ENCODE measurements around the gene BATF. TPM values are rescaled to one million over a fixed set of nuclear protein-coding genes. Genes with fewer than 3 reads are reported as not detected.

The BATF gene
- polyA plus RNA-seq, 1 of the 3 experiments (the other 2 are of a cell fraction): not detected

- TF ChIP-seq SMC3 (IDR thresholded peaks at IDR 0.05; ENCODE audit: low read depth, low read length): no peak
- TF ChIP-seq RFX5 (IDR thresholded peaks at IDR 0.05; ENCODE audit: low read length): no peak
- TF ChIP-seq RAD21 (IDR thresholded peaks at IDR 0.05; ENCODE audit: low read length): no peak
- TF ChIP-seq FOSL2 (IDR thresholded peaks at IDR 0.05; ENCODE audit: borderline replicate concordance, low read depth): no peak
- no peak for TF ChIP-seq GABPA (IDR thresholded peaks at IDR 0.05; ENCODE audit: low read depth)
- no peak for TF ChIP-seq JUND (IDR thresholded peaks at IDR 0.05)
- no peak for TF ChIP-seq PBX3 (IDR thresholded peaks at IDR 0.05)
- no peak for TF ChIP-seq TCF12 (IDR thresholded peaks at IDR 0.05)
- no peak for TF ChIP-seq USF1 (IDR thresholded peaks at IDR 0.05; ENCODE audit: borderline replicate concordance, low read depth)
- no peak for TF ChIP-seq TAF1 (IDR thresholded peaks at IDR 0.05; ENCODE audit: borderline replicate concordance, low read depth, low read length)
- Histone ChIP-seq H3K4me3 (ENCODE audit: low read depth in 2 of 2, low read length in 1 of 2) (no peak overlapping the region), H3K4me2 (no peak overlapping the region), H3F3A (replicated peaks; ENCODE audit: insufficient read depth) (no peaks in the 10 kb centered on the region), H3K9me2 (no peaks in the 10 kb centered on the region), H3K27me3 (ENCODE audit: insufficient read depth) (0 out of 2 replicates have a peak, but pooled peaks cover 3% of the 10 kb centered on the region), H3K79me2 (ENCODE audit: insufficient read depth) (no peaks in the 10 kb centered on the region), H3K9me3 (no peaks in the 10 kb centered on the region), H3K27ac (ENCODE audit: low read depth in 2 of 2, low read length in 1 of 2) (no peak overlapping the region), H4K20me1 (ENCODE audit: insufficient read depth) (no peaks in the 10 kb centered on the region), H3K4me1 (ENCODE audit: control insufficient read depth in 1 of 2, insufficient read depth in 2 of 2, low read depth in 1 of 2, low read length in 1 of 2) (no peaks in the 10 kb centered on the region), H3K36me3 (replicated peaks in 1 of 2; ENCODE audit: control insufficient read depth in 1 of 2, insufficient read depth in 2 of 2, low read length in 1 of 2) (no peaks in the 10 kb centered on the region), H3K9ac (no peak overlapping the region), H2AFZ (ENCODE audit: low read depth) (no peak overlapping the region)
- 69% methylated on average over 11 of the region's 11 CpGs for WGBS (ENCODE audit: low lambda C conversion rate)
- ChIA-PET CTCF (interaction anchor here (0.7 to 4.5 kb wide), 5 partner anchors 19 to 56 kb away, joined by 3 to 13 read pairs (median 4); partner anchors contain the start of gene FLVCR2), POLR2A (no interaction called here)
- no peak for DNase-seq
These were observed 662 bp upstream of the BATF start for GRCh38 chr14:75521415-75522199.

GRCh38 chr14:75522983-75523318 lies 682 bp downstream of the BATF start:
- Histone ChIP-seq H3F3A (replicated peaks; ENCODE audit: insufficient read depth) (no peaks in the 10 kb centered on the region), H4K20me1 (ENCODE audit: insufficient read depth) (no peaks in the 10 kb centered on the region), H3K9ac (no peak overlapping the region), H3K27me3 (ENCODE audit: insufficient read depth) (no peaks in the 10 kb centered on the region), H3K9me2 (no peaks in the 10 kb centered on the region), H3K9me3 (no peaks in the 10 kb centered on the region), H3K36me3 (replicated peaks in 1 of 2; ENCODE audit: control insufficient read depth in 1 of 2, insufficient read depth in 2 of 2, low read length in 1 of 2) (no peaks in the 10 kb centered on the region), H3K27ac (ENCODE audit: low read depth in 2 of 2, low read length in 1 of 2) (no peak overlapping the region), H3K4me1 (ENCODE audit: control insufficient read depth in 1 of 2, insufficient read depth in 2 of 2, low read depth in 1 of 2, low read length in 1 of 2) (no peaks in the 10 kb centered on the region), H3K4me2 (no peak overlapping the region), H2AFZ (ENCODE audit: low read depth) (no peak overlapping the region), H3K4me3 (ENCODE audit: low read depth in 2 of 2, low read length in 1 of 2) (no peak overlapping the region), H3K79me2 (ENCODE audit: insufficient read depth) (no peaks in the 10 kb centered on the region)
- WGBS (ENCODE audit: low lambda C conversion rate): 65% methylated on average over 1 of the region's 1 CpG
- ChIA-PET CTCF (interaction anchor here (0.6 to 1.4 kb wide), 2 partner anchors 38 to 388 kb away, joined by 3 to 5 read pairs; no protein-coding TSS in a partner anchor), POLR2A (no interaction called here)
- no peak for DNase-seq
- TF ChIP-seq YY1 (IDR thresholded peaks at IDR 0.05; ENCODE audit: low read depth) (no peak), GABPA (IDR thresholded peaks at IDR 0.05; ENCODE audit: low read depth) (no peak), MAX (IDR thresholded peaks at IDR 0.05; ENCODE audit: low read depth) (no peak), PBX3 (IDR thresholded peaks at IDR 0.05) (no peak), JUND (IDR thresholded peaks at IDR 0.05) (no peak), RXRA (IDR thresholded peaks at IDR 0.05; ENCODE audit: borderline replicate concordance, low read depth) (no peak), TEAD4 (IDR thresholded peaks at IDR 0.05; ENCODE audit: borderline replicate concordance, insufficient read depth) (no peak), NRF1 (IDR thresholded peaks at IDR 0.05; ENCODE audit: low read depth, low read length) (no peak), SMC3 (IDR thresholded peaks at IDR 0.05; ENCODE audit: low read depth, low read length) (no peak), REST (IDR thresholded peaks at IDR 0.05; ENCODE audit: low read depth, low read length) (no peak), GATA2 (CRISPR knock-in tag; IDR thresholded peaks at IDR 0.05) (no peak), EP300 (IDR thresholded peaks at IDR 0.05; ENCODE audit: borderline replicate concordance in 1 of 2, low read depth in 1 of 2, low read length in 1 of 2) (no peak)
